Measurements from ENCODE around the gene PRAF2. TPM values are rescaled to one million over a fixed set of nuclear protein-coding genes. Genes with fewer than 3 reads are reported as not detected.

PRAF2 gene
- total RNA-seq, 1 experiment from 2014 or later, result 6.3 TPM

GRCh38 chrX:49066690-49067089, 7.1 kb downstream of the PRAF2 start:
- no peak overlapping the region for H3K4me3 ChIP-seq (ENCODE audit: insufficient read depth, low read depth, low read length)
- H3K27me3 ChIP-seq (ENCODE audit: control insufficient read depth, insufficient read depth, low read length), result no peaks in the 10 kb centered on the region
- H3K36me3 ChIP-seq (replicated peaks; ENCODE audit: control insufficient read depth, insufficient read depth, low read length), result peaks cover 2% of the 10 kb centered on the region
- DNase-seq, result peak; percentile 54

- Histone ChIP-seq H3K36me3 (replicated peaks; ENCODE audit: control insufficient read depth, insufficient read depth, low read length) (peaks cover 2% of the 10 kb centered on the region), H3K27me3 (ENCODE audit: control insufficient read depth, insufficient read depth, low read length) (no peaks in the 10 kb centered on the region), H3K4me3 (ENCODE audit: insufficient read depth, low read depth, low read length) (no peak overlapping the region)
- no peak for DNase-seq
Observed at GRCh38 chrX:49066278-49066677, 7.5 kb downstream of the PRAF2 start.

GRCh38 chrX:49064735-49065134, 9.1 kb downstream of the PRAF2 start:
- H3K27me3 ChIP-seq (ENCODE audit: control insufficient read depth, insufficient read depth, low read length), result no peaks in the 10 kb centered on the region
- peak; percentile 59 for DNase-seq
- no peak overlapping the region for H3K4me3 ChIP-seq (ENCODE audit: insufficient read depth, low read depth, low read length)
- peaks cover 2% of the 10 kb centered on the region for H3K36me3 ChIP-seq (replicated peaks; ENCODE audit: control insufficient read depth, insufficient read depth, low read length)

- peaks cover 2% of the 10 kb centered on the region for H3K36me3 ChIP-seq (replicated peaks; ENCODE audit: control insufficient read depth, insufficient read depth, low read length)
Observed at GRCh38 chrX:49064303-49064702, 9.5 kb downstream of the PRAF2 start.

GRCh38 chrX:49063715-49064114, 10.1 kb downstream of the PRAF2 start:
- DNase-seq, result peak; percentile 30
- Histone ChIP-seq H3K4me3 (ENCODE audit: insufficient read depth, low read depth, low read length) (no peak overlapping the region), H3K27me3 (ENCODE audit: control insufficient read depth, insufficient read depth, low read length) (no peaks in the 10 kb centered on the region), H3K36me3 (replicated peaks; ENCODE audit: control insufficient read depth, insufficient read depth, low read length) (peaks cover 2% of the 10 kb centered on the region)

More at GRCh38 chrX:49064303-49064702, 9.5 kb downstream of the PRAF2 start:
- Histone ChIP-seq H3K4me3 (ENCODE audit: insufficient read depth, low read depth, low read length) (no peak overlapping the region), H3K27me3 (ENCODE audit: control insufficient read depth, insufficient read depth, low read length) (no peaks in the 10 kb centered on the region)
- peak; percentile 60 for DNase-seq

GRCh38 chrX:49061916-49062315, 11.9 kb downstream of the PRAF2 start:
- peak; percentile 32 for DNase-seq
- Histone ChIP-seq H3K4me3 (ENCODE audit: insufficient read depth, low read depth, low read length) (no peak overlapping the region), H3K27me3 (ENCODE audit: control insufficient read depth, insufficient read depth, low read length) (no peaks in the 10 kb centered on the region), H3K36me3 (replicated peaks; ENCODE audit: control insufficient read depth, insufficient read depth, low read length) (peaks cover 2% of the 10 kb centered on the region)

- Histone ChIP-seq H3K4me3 (ENCODE audit: insufficient read depth, low read depth, low read length) (no peak overlapping the region), H3K27me3 (ENCODE audit: control insufficient read depth, insufficient read depth, low read length) (no peaks in the 10 kb centered on the region)
- DNase-seq, result no peak
Observed at GRCh38 chrX:49061490-49061889, 12.3 kb downstream of the PRAF2 start.

GRCh38 chrX:49060914-49061313, 12.9 kb downstream of the PRAF2 start:
- peaks cover 2% of the 10 kb centered on the region for H3K36me3 ChIP-seq (replicated peaks; ENCODE audit: control insufficient read depth, insufficient read depth, low read length)
- DNase-seq, result no peak
- H3K27me3 ChIP-seq (ENCODE audit: control insufficient read depth, insufficient read depth, low read length), result no peaks in the 10 kb centered on the region
- no peak overlapping the region for H3K4me3 ChIP-seq (ENCODE audit: insufficient read depth, low read depth, low read length)

More at GRCh38 chrX:49061490-49061889, 12.3 kb downstream of the PRAF2 start:
- peaks cover 2% of the 10 kb centered on the region for H3K36me3 ChIP-seq (replicated peaks; ENCODE audit: control insufficient read depth, insufficient read depth, low read length)

GRCh38 chrX:49059681-49060085, 14.1 kb downstream of the PRAF2 start:
- peak; percentile 73 for DNase-seq
- Histone ChIP-seq H3K36me3 (replicated peaks; ENCODE audit: control insufficient read depth, insufficient read depth, low read length) (peaks cover 2% of the 10 kb centered on the region), H3K27me3 (ENCODE audit: control insufficient read depth, insufficient read depth, low read length) (no peaks in the 10 kb centered on the region), H3K4me3 (ENCODE audit: insufficient read depth, low read depth, low read length) (peak overlapping the region; percentile 42; the same call in 1 of the 2 replicates)

GRCh38 chrX:49059201-49059600, 14.6 kb downstream of the PRAF2 start:
- Histone ChIP-seq H3K36me3 (replicated peaks; ENCODE audit: control insufficient read depth, insufficient read depth, low read length) (peaks cover 2% of the 10 kb centered on the region), H3K4me3 (ENCODE audit: insufficient read depth, low read depth, low read length) (peak overlapping the region; percentile 42), H3K27me3 (ENCODE audit: control insufficient read depth, insufficient read depth, low read length) (no peaks in the 10 kb centered on the region)
- peak; percentile 71 for DNase-seq

GRCh38 chrX:49058794-49059193, 15.0 kb downstream of the PRAF2 start, which contains the start of gene CCDC120:
TSS of gene CCDC120 (plus strand) at chrX:49058999. CDS start at chrX:49062042, 3,043 bp downstream.
- peak within 1 kb of the TSS; percentile 42 for H3K4me3 ChIP-seq (ENCODE audit: insufficient read depth, low read depth, low read length)
- H3K36me3 ChIP-seq (replicated peaks; ENCODE audit: control insufficient read depth, insufficient read depth, low read length), result peaks cover 2% of the 10 kb centered on the region
- peak; percentile 90 for DNase-seq
- no peaks in the 10 kb centered on the region for H3K27me3 ChIP-seq (ENCODE audit: control insufficient read depth, insufficient read depth, low read length)

- DNase-seq, result no peak
- H3K4me3 ChIP-seq (ENCODE audit: insufficient read depth, low read depth, low read length), result peak overlapping the region; percentile 55
- no peaks in the 10 kb centered on the region for H3K36me3 ChIP-seq (replicated peaks; ENCODE audit: control insufficient read depth, insufficient read depth, low read length)
- no peaks in the 10 kb centered on the region for H3K27me3 ChIP-seq (ENCODE audit: control insufficient read depth, insufficient read depth, low read length)
Observed at GRCh38 chrX:49054073-49054762, 19.6 kb downstream of the PRAF2 start.

GRCh38 chrX:49053223-49054072, 20.4 kb downstream of the PRAF2 start:
- H3K4me3 ChIP-seq (ENCODE audit: insufficient read depth, low read depth, low read length), result peak overlapping the region; percentile 55

GRCh38 chrX:49043987-49044281, 29.9 kb downstream of the PRAF2 start:
- H3K36me3 ChIP-seq (replicated peaks; ENCODE audit: control insufficient read depth, insufficient read depth, low read length), result peaks cover 5% of the 10 kb centered on the region
- DNase-seq, result no peak
- no peak overlapping the region for H3K4me3 ChIP-seq (ENCODE audit: insufficient read depth, low read depth, low read length)
- H3K27me3 ChIP-seq (ENCODE audit: control insufficient read depth, insufficient read depth, low read length), result no peaks in the 10 kb centered on the region

More at GRCh38 chrX:49053223-49054072, 20.4 kb downstream of the PRAF2 start:
- no peaks in the 10 kb centered on the region for H3K36me3 ChIP-seq (replicated peaks; ENCODE audit: control insufficient read depth, insufficient read depth, low read length)
- peak; percentile 98 for DNase-seq
- no peaks in the 10 kb centered on the region for H3K27me3 ChIP-seq (ENCODE audit: control insufficient read depth, insufficient read depth, low read length)

Measured in H7 (cell line).